ENCODE measurements around the gene E2F7. TPM values are rescaled to one million over a fixed set of nuclear protein-coding genes. Genes with fewer than 3 reads are reported as not detected.

E2F7 gene
- total RNA-seq, 1 donor from 2014 or later, result 17.7 TPM

Other genes starting within 250 kb of the E2F7 start
- gene CSRP2, start 186.6 kb downstream of the E2F7 start, total RNA-seq, result 0.84 and 3.5 TPM in 2 replicates